HG03175 (cell line): ENCODE measurements around the gene KTI12.
"Not testable (repeated sequence)": the region's sequence is repeated elsewhere in the genome, so short reads cannot be mapped to it uniquely, and the experiment has no call there.

Source experiments
- ATAC-seq: cut with Tn5 transposase; IDR thresholded peaks from one replicate; pipeline ENCODE4 v1.9.1; 2021; ENCODE audit warnings: mild to moderate bottlenecking, moderate library complexity; ENCODE audit not compliant: unreplicated experiment

Gene KTI12

GRCh38 chr1:52033190-52034049, at the start of gene KTI12:
Gene KTI12 (minus strand): TSS chr1:52033810. CDS start chr1:52033761, 49 bp downstream.
- peak; percentile 82 for ATAC-seq

- ATAC-seq: no peak
Observed at GRCh38 chr1:52080014-52080415, 46.4 kb upstream of the KTI12 start.

GRCh38 chr1:52077277-52077676, 43.7 kb upstream of the KTI12 start:
- ATAC-seq: not testable (repeated sequence)

GRCh38 chr1:52072291-52072690, 38.7 kb upstream of the KTI12 start:
- no peak for ATAC-seq

- no peak for ATAC-seq
Observed at GRCh38 chr1:52070704-52071103, 37.1 kb upstream of the KTI12 start.

- no peak for ATAC-seq
Observed at GRCh38 chr1:52063192-52063591, 29.6 kb upstream of the KTI12 start.

- ATAC-seq: no peak
Observed at GRCh38 chr1:52060822-52061221, 27.2 kb upstream of the KTI12 start.

- ATAC-seq: no peak
Observed at GRCh38 chr1:52059888-52060287, 26.3 kb upstream of the KTI12 start.

- ATAC-seq: no peak
Observed at GRCh38 chr1:52059321-52059720, 25.7 kb upstream of the KTI12 start.

GRCh38 chr1:52057876-52058415, 24.3 kb upstream of the KTI12 start:
- ATAC-seq: no peak

- ATAC-seq: no peak
Observed at GRCh38 chr1:52057255-52057654, 23.6 kb upstream of the KTI12 start.

- no peak for ATAC-seq
Observed at GRCh38 chr1:52056937-52057231, 23.3 kb upstream of the KTI12 start.

- ATAC-seq: peak; percentile 85
Observed at GRCh38 chr1:52056163-52056936, 22.7 kb upstream of the KTI12 start, which contains the start of gene BTF3L4. Gene BTF3L4 (plus strand): TSS chr1:52056295. CDS start chr1:52059848, 3,553 bp downstream.

GRCh38 chr1:52055866-52056162, 22.2 kb upstream of the KTI12 start:
- no peak for ATAC-seq

GRCh38 chr1:52055066-52055865, 21.7 kb upstream of the KTI12 start, which contains the start of gene TXNDC12:
Gene TXNDC12 (minus strand): TSS chr1:52055191. CDS start chr1:52055096, 95 bp downstream.
- peak; percentile 20 for ATAC-seq

- no peak for ATAC-seq
Observed at GRCh38 chr1:52054496-52055065, 21.0 kb upstream of the KTI12 start.

GRCh38 chr1:52053862-52054261, 20.3 kb upstream of the KTI12 start:
- no peak for ATAC-seq

- ATAC-seq: not testable (repeated sequence)
Observed at GRCh38 chr1:52049337-52049736, 15.7 kb upstream of the KTI12 start.

GRCh38 chr1:52045666-52046195, 12.1 kb upstream of the KTI12 start:
- not testable (repeated sequence) for ATAC-seq

GRCh38 chr1:52045236-52045635, 11.6 kb upstream of the KTI12 start:
- no peak for ATAC-seq
